ENCODE measurements around the gene KCNH3.

DNA sequence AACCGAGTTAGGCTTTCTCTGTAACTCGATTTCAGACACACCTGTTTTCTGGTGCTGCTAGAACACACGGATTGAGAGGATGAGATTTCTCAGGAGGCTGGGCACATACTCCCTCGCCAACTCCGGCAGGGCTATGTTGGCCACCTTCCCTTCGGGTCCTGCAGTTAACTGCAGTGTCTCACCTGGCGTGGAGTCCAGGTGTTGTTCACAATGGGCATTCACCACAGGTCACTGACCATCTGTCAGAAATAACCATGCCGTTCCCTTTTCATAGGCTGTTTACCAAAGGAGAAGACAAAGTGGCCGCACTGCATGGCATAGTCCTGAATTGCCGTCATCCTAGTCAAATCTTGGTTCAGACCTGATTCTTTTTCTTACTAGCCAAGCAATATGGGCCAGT lies 5.5 kb upstream of the KCNH3 start:
- no peak for TF ChIP-seq HMG20B (CRISPR knock-in tag; conservative IDR thresholded peaks at IDR 0.05)
- TF ChIP-seq SP1 (IDR thresholded peaks at IDR 0.05) = no peak
- TF ChIP-seq SP1 (CRISPR knock-in tag; IDR thresholded peaks at IDR 0.05) = no peak
- no peak for TF ChIP-seq CREB1 (IDR thresholded peaks at IDR 0.05)
- no peak for TF ChIP-seq CREB1 (CRISPR knock-in tag; IDR thresholded peaks at IDR 0.05)
- no peak for TF ChIP-seq ONECUT2 (CRISPR knock-in tag; IDR thresholded peaks at IDR 0.05)
- TF ChIP-seq SP5 (CRISPR knock-in tag; IDR thresholded peaks at IDR 0.05; ENCODE audit: borderline replicate concordance, low read depth) = no peak
- no peak for TF ChIP-seq GABPA (IDR thresholded peaks at IDR 0.05; ENCODE audit: low read depth, low read length)
- no peak for TF ChIP-seq GABPA (CRISPR knock-in tag; IDR thresholded peaks at IDR 0.05; ENCODE audit: low read depth)
- no peak for TF ChIP-seq CTCF (CRISPR knock-in tag; IDR thresholded peaks at IDR 0.05)
- no peak for TF ChIP-seq MTA1 (CRISPR knock-in tag; IDR thresholded peaks at IDR 0.05; ENCODE audit: borderline replicate concordance)
- no peak for TF ChIP-seq CBFB (CRISPR knock-in tag; IDR thresholded peaks at IDR 0.05)

All from HepG2 (cell line).